Activated CD8-positive, alpha-beta memory T cell treated with anti-CD3 and anti-CD28 coated beads for 36 hours (primary cell): ENCODE results near the gene RXRA. TPM values are rescaled to one million over a fixed set of nuclear protein-coding genes. Genes with fewer than 3 reads are reported as not detected.

Experiments
- CTCF ChIA-PET: fragments of 350-600 bp; sonication (Branson Sonifier 250); formaldehyde crosslinking; loops from one replicate; lab custom pipeline; 2021; ENCODE audit warnings: antibody characterized with exemption; lab: Charles Lee
- POLR2A ChIA-PET: fragments of 350-600 bp; sonication (Branson Sonifier 250); formaldehyde crosslinking; loops from one replicate; lab custom pipeline; 2021; ENCODE audit warnings: antibody characterized with exemption; lab: Charles Lee
- total RNA-seq, 2 experiments: library from RNA; stranded (reverse); gene quantifications; one replicate each; pipeline ENCODE4 v1.2.3, GENCODE V29; 2021

RXRA gene
- total RNA-seq, 2 experiments from 2014 or later, result 6.4 to 6.7 TPM

DNA sequence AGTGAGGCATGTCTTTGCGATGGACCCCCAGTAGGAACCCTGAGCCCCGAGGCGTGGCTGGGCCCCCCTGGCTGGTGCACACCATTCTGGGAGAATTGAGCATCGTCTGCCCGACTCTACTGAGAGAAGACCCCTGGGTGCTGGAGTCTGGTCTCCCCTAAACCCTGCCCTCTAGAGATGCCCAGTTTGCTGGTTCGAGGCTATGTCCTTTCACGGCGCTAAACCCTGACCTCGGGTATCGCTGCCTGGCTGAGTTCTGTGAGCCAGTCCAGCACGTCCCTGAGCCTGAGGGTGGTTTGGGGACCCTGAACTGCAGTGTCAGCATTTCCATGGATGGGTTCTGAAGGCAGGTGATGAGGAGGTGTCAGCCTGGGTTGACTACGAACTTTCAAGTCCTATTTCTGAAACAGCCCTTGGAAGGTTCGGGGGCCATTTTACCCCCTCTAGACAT, 128.8 kb downstream of the RXRA start:
- POLR2A ChIA-PET, result no interaction called here
- CTCF ChIA-PET, result no interaction called here

DNA sequence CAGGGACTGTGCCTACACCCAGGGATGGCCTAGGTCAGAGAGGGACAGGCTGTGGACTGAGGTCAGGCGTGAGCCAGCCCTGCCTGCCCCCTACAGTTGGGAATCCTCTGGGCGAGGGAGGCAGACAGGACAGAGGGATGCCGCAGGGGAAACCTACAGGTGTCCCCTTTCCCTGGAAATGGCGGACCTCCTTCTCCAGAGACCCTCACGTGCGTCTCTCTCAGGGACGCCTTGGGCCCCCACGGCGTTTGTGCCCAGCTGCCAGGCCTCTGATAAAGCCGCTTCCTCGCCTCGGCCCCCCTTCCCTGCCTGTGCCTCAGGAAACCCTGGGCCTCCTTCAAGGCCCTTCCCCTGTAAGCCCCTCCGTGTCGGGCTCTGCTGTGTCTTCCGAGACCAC, 129.3 kb downstream of the RXRA start:
- ChIA-PET POLR2A (no interaction called here), CTCF (interaction anchor here (1.9 kb wide), 1 partner anchor 12 kb away, joined by 12 read pairs; no protein-coding TSS in a partner anchor)

DNA sequence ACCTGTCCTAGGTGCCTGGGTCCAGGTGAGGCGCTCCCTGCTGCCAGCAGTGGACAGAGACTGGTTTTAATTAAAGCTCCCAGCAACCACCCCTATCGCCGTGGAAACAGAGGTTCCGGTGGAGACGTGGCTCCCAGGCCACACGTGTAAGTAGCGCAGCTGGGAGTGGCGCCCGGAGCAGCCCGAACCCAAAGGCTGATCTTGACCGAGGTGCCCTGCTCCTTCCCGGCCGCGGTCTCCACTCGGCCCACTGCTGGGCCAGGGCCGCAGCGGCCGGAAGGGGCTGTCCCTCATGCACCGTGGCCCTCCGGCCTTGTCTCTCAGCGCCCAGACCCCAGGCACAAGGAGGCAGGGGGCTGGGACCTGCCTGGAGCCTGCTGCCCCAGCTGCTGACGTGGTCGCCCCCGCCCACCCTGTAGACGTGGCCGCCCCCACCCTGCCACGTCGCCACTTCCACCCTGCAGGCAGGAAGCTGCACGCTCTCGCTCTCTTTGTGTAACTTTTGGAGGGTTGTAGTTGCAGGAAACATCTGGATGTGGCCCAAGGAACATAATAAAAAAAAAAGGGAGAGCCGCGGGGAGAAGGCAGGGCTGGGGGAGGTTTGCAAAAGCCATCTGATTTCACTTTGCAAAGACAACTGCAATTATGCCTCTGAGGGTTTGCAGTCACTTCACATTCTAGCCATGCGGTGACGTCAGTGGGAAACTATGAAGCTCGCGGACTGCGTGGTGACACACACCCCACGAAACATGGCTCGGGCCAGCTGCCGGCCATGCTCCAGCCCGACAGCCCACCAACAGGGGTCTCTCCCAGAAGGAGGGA, 129.9 kb downstream of the RXRA start:
- POLR2A ChIA-PET, result no interaction called here
- CTCF ChIA-PET, result interaction anchor here (1.9 kb wide), 1 partner anchor 13 kb away, joined by 12 read pairs; no protein-coding TSS in a partner anchor

DNA sequence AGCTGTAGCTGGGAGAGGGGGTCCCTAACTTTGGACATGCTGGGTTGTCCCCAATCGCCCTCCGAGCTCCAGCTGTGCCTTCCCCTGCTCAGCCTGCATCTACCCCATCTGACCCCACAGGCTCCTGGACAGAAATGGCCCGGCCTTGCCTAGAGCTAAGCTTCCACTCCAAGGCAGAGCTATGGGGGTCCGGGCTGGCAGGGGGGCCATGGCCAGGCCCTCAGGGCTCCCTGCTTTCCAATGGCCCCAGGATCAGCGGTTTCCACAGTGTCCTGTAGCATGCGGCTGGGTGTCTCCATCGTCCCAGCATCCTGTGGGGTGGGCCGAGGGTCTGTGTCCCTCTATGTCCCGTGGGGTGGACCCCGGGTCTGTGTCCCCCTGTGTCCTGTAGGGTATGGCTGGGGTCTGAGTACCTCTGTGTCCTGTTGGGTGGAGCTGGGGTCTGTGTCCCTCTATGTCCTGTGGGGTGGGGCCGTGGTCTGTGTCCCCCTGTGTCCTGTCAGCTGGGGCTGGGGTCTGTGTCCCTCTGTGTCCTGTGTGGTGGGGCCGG, 130.6 kb downstream of the RXRA start:
- POLR2A ChIA-PET, result interaction anchor here (0.7 kb wide), 1 partner anchor 16 kb away, joined by 3 read pairs; no protein-coding TSS in a partner anchor

DNA sequence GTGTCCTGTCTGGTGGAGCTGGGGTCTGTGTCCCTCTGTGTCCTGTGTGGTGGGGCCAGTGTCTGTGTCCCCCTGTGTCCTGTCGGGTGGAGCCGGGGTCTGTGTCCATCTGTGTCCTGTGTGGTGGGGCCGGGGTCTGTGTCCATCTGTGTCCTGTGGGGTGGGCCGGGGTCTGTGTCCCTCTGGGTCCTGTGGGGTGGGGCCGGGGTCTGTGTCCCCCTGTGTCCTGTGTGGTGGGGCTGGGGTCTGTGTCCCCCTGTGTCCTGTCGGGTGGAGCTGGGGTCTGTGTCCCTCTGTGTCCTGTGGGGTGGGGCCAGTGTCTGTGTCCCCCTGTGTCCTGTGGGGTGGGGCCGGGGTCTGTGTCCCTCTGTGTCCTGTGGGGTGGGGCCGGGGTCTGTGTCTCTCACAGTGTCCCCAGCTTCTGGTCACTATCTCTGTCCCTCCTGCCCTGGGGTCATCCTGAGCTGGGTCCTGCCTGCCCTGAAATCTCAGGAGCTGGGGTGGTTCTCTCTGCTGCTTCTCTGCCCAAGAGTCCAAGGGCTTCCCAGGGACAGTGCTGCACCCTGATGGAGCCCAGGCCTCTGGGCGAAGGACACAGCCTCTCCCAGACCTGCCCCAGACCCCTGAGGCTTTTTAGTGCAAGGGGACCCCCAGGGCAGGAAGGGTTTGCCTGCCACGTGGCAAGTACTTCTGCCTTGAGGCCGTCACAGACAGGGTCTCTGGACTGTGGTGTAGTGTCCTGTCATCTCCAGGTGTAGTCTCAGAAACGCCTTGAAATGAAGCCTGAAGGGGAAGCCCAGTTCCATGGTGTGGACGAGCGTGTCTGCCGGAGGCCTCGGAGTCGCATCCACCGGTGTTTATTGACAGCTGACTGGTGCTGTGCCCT, 131.3 kb downstream of the RXRA start:
- CTCF ChIA-PET, result interaction anchor here (1.9 kb wide), 1 partner anchor 14 kb away, joined by 12 read pairs; no protein-coding TSS in a partner anchor
- POLR2A ChIA-PET, result interaction anchor here (0.7 kb wide), 1 partner anchor 15 kb away, joined by 3 read pairs; no protein-coding TSS in a partner anchor

More for the DNA sequence above, 130.6 kb downstream of the RXRA start:
- CTCF ChIA-PET, result interaction anchor here (1.9 kb wide), 1 partner anchor 14 kb away, joined by 12 read pairs; no protein-coding TSS in a partner anchor

DNA sequence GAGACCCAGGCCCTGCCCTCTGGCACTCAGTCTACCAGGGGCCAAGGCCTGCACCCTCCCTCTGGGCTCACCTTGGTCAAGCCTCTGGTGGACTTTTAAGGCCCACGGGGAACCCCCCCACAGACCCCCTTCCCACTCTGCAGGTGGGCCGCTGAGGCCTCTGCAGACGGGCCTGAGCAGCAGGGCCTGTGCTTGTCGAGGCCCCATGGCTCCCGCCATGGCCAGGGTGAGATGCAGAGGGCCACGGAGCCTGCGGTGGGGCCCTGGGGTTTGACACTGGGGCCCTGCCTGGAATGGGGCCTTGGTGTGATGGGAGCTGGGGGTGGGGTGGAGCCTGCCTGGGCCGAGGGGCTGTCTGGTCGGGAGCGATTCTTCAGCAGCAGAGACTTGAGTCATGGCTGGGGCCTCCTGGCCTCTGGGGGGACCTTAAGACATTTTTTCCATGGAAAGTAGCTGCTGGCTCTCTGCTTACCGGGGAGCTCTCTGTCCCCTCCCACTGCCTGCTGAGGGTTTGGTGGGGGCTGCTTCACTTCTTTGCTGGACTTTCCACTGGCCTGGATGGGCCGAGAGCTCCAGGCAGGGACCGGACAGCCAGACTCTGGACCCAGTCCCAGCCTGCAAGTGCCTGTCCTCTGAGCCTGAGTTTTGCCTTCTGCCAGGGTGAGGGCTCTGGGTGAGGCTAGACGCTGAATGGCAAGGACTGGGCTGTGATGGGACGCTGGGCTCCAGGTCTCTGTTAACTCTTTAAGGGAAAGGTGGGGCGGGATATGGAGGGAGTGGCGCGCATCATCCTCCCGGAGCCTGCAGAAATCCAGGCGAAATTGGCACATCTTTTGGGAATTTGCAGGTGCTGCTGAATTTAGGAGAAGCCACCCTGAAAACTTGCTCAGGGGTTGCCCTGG, 132.2 kb downstream of the RXRA start:
- CTCF ChIA-PET, result interaction anchor here (0.9 to 1.0 kb wide), 2 partner anchors 15 to 288 kb away, joined by 3 to 5 read pairs; no protein-coding TSS in a partner anchor
- POLR2A ChIA-PET, result no interaction called here

DNA sequence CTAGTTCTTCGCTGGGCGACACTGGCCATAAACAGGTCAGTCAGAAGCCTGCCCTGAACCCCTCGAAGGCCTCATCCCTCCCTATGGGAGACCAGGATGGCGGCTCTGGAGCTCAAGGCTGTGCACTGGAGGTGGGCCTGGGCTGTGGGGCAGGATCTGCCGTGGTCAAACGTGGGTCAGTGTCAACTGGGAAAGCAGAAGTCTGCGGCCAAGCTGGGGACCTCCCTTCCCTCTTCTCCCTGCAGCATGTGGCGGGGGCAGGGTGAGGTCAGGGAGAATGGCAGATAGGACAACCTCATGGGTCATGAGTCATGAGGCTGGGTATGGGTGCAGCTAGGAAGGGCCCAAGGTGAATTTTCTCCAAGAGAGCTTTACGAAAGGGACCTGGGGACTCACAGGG, 132.9 kb downstream of the RXRA start:
- ChIA-PET POLR2A (no interaction called here), CTCF (interaction anchor here (0.9 to 1.0 kb wide), 2 partner anchors 16 to 288 kb away, joined by 3 to 5 read pairs; no protein-coding TSS in a partner anchor)

DNA sequence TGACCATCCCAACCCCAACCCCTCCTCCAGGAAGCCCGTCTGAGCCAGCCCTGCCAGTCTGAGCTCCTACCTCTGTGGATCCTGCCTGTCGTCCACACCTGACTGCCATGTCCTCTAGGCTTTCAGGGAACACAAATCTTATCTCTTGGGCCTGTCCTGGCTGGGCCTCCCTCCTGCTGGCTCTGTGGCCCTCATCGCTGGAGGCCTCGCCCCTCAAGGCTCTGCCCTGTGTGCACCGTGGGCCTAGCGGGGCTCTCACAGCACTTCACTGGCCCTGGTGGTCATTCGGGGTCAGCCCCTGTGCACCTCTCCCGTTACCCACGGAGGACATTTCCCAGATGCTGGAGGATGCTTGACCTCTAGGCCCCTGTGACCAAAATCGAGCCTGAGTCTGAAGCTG, 133.3 kb downstream of the RXRA start:
- POLR2A ChIA-PET, result no interaction called here
- CTCF ChIA-PET, result interaction anchor here (1.0 to 1.1 kb wide), 2 partner anchors 10 to 289 kb away, joined by 3 read pairs; no protein-coding TSS in a partner anchor

DNA sequence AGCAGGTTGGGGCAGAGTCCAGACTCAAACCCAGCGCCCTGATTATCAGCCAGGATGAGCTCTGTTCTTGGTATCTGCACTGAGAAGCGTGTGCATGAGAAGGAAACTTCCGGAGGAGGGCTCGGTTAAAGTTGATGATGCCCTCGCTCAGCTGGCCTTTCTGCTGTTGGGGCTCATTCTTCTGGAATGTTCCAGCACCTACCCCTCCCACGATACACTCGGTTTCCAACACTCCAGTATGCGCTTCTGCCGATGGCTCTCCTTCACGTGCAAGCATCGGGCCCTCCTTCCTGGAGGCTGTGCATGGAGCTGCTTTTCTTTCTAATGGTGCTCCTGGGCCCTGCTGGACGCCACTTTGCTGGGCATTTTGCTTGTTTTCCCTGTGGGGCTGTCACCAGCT, 134.0 kb downstream of the RXRA start:
- ChIA-PET CTCF (interaction anchor here (1.1 kb wide), 1 partner anchor 11 kb away, joined by 3 read pairs; no protein-coding TSS in a partner anchor), POLR2A (no interaction called here)

DNA sequence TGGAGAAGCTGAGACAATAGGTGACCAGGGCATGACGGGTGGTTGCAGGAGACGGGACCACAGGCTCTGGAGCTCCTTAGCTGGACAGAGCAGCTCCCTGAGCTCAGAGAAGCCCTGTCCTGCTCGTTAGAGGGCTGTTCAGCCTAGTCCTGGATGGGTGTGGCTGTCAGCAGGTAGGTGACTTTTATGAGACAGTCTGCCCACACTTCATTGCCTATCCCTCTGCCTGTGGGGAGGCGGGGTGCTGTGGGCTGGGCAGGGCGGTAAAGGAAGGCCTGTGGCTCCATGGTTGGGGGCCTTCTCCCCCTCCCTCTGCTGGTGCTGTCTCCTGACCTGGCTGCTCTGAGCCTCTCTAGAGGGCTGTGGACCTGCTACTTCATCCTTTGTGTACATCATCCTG, 134.6 kb downstream of the RXRA start:
- CTCF ChIA-PET, result no interaction called here
- POLR2A ChIA-PET, result no interaction called here

DNA sequence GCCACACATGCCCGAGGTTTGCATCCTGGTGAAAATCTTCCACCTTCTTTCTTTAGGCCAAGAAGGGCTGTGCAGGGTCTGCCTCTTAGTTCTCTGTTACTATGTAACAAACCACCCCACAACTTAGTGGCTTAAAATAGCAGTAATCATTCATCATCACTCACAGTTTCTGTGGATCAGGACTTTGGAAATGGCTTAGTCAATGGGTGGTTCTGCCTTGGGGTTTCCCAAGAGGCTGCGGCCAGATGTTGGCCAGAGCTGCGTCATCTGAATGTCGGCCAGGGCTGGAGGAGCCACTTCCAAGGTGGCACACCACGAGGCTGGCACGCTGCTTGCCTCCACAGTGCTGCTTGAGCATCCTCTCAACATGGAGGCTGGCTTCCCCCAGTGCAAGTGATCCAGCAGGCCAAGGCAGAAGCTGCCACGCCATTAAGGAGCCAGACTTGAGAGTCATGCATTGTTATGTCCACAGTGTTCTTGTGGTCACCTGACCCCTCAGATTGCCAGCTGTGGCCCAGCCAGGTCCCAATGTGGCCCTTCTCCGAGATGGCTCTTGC, 135.2 kb downstream of the RXRA start:
- CTCF ChIA-PET, result interaction anchor here (1.1 kb wide), 1 partner anchor 18 kb away, joined by 3 read pairs; no protein-coding TSS in a partner anchor
- POLR2A ChIA-PET, result no interaction called here

DNA sequence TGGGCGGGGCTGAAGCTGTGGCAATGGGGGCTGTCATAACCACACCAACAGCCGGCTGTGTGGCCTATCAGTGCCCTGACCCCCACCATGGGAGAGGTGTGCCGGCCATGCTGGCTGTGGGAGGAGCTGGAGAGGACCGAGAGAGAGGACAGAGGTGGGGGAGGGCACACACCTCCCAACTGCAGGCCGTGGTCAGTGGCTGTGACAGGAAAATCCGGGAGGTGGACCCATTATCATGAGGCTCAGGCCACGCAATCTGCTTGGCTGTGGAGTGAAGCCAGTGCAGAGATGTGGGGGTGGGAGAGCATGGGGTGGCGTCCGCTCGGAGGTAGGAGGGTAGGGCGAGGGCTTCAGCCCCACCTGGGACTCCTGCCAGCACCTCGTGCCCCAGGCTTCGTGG, 136.1 kb downstream of the RXRA start:
- ChIA-PET CTCF (interaction anchor here (1.1 kb wide), 1 partner anchor 19 kb away, joined by 3 read pairs; no protein-coding TSS in a partner anchor), POLR2A (no interaction called here)

DNA sequence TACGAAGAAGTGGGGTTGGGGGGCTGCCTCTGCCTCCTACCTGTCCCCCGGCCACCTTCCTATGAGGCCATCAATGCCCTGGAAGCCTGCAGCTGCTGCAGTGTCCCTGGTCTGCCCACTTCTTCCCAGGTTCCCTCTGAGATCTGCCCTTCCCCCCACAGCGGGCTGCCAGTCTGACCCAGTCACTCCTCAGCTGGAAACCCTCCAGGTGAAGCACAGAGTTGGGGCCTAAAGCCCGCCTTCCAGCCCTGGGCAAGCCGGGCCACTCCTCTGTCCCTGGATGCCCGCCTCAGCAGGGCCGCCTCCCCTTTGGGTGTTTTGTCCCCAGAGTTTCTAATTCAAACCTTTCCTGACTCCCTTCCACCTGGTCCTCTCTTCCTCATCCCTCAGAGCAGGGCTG, 137.0 kb downstream of the RXRA start:
- ChIA-PET POLR2A (no interaction called here), CTCF (no interaction called here)

DNA sequence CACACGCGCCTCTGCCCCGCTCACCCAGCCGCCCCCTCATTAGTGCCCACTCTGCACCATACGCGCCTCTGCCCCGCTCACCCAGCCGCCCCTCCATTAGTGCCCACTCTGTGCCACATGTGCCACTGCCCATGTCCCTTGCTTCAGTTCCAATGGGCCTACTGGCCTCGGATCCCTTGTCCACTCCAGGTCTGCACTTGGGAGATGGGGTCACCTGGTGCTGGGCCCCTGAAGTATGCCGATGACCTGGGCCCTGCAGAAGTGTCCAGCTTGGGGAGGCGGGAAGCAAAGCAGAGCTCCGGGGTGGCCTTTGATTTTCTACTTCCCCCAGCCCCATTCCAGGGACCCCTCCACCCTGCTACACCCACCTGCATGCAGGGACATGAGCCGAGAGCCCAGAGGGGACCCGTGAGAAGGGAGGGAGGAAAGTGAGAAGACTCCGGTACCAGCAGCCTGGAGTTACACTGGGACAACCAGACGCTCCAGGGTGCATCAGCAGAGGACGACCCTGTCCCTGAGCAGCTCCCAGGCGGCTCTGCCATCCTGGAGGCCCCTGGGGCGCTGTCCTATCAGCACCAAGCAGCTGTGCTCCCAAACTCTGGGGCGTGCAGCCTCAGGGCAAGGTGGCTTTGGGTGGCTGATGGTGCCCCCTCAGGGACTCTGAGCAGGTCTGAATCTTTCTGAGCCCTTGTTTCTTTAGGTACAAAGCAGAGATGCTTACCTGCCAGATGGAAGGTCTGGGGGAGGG, 140.8 kb downstream of the RXRA start:
- ChIA-PET CTCF (no interaction called here), POLR2A (no interaction called here)

DNA sequence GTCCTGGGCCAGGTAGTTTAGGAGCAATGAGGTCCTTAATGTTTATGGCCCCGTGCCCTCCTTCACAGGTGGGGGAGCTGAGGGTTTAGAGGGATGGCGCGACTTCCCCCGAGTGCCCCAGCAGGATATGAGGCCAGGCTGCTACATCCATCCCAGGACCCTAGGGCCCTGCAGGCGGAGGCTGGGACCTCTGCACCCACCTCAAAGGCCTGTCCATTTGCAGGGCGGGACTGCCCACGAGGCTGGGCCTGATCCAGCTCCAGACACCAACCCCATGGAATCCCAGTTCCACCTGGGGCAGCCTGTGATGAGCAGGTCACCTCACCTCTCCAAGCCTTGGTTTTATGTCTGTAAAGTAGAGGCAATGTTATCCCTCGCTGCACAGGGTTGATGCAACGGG, 142.1 kb downstream of the RXRA start:
- ChIA-PET CTCF (no interaction called here), POLR2A (no interaction called here)

DNA sequence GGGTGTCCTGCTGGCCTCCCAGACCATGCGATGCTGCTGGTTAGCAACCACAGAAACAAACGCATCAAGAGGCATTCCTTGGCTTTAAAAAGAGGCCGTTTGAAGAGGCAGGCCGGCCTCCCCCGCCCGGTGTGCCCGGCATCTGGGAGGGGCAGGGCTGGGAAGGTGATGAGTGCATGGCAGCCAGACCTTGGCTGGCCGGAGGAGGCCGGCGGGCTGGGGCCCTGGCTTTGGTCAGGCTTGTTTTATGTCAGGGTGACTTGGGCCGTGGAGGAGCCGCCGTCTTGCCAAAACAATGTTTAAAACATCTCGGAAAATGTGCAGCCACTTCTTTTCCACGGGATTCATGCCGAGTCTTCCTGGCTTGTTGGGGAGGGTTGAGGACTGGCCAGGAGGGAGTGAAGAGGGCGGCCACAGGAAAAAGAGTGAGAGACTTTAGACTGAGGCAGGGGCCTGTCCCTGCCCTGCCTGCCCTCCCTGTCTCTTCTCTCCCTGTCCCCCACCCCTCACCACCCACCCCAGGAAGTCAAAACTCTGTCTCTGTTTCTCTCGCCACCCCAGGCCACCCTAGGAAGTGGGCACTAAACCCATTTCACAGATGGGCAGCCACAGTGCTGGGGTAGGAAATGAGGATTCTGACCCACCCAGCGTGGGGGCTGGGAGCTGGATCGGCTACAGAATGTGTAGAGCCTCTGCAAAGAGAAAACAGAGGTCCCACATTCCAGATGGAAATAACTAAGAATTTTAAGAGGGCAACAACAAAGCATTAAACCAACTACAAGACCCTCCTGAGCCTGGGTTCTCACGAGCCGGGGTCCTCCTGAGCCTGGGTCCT, 143.0 kb downstream of the RXRA start:
- CTCF ChIA-PET, result no interaction called here
- POLR2A ChIA-PET, result no interaction called here
